IPS-18c (cell line): ENCODE results near the gene SEH1L.

Source experiments
- H3K4me3 ChIP-seq: 2 replicates; pipeline ENCODE4 v1.7.0; 2013; ENCODE audit warnings: low read depth, mild to moderate bottlenecking, low read length, moderate library complexity; ENCODE audit not compliant: insufficient read depth
- H3K9me3 ChIP-seq: one replicate; pipeline ENCODE4 v1.6.1; 2013; ENCODE audit warnings: mild to moderate bottlenecking, low read length, moderate library complexity; ENCODE audit not compliant: control insufficient read depth, insufficient read depth

SEH1L gene

GRCh38 chr18:12930908-12931307 is 16.9 kb upstream of the SEH1L start:
- H3K9me3 ChIP-seq, result peaks cover 2% of the 10 kb centered on the region
- no peak overlapping the region for H3K4me3 ChIP-seq

- Histone ChIP-seq H3K4me3 (no peak overlapping the region), H3K9me3 (peaks cover 2% of the 10 kb centered on the region)
Observed at GRCh38 chr18:12933327-12933726, 14.5 kb upstream of the SEH1L start.

- Histone ChIP-seq H3K4me3 (no peak overlapping the region), H3K9me3 (peaks cover 2% of the 10 kb centered on the region)
Observed at GRCh38 chr18:12934454-12935071, 13.2 kb upstream of the SEH1L start.

- Histone ChIP-seq H3K9me3 (peaks cover 3% of the 10 kb centered on the region), H3K4me3 (no peak overlapping the region)
Observed at GRCh38 chr18:12939162-12939561, 8.6 kb upstream of the SEH1L start.

- Histone ChIP-seq H3K9me3 (peaks cover 5% of the 10 kb centered on the region), H3K4me3 (no peak overlapping the region)
Observed at GRCh38 chr18:12943215-12943614, 4.6 kb upstream of the SEH1L start.

GRCh38 chr18:12944709-12945108 is 3.1 kb upstream of the SEH1L start:
- H3K9me3 ChIP-seq, result peaks cover 5% of the 10 kb centered on the region
- no peak overlapping the region for H3K4me3 ChIP-seq

- peaks cover 5% of the 10 kb centered on the region for H3K9me3 ChIP-seq
Observed at GRCh38 chr18:12946549-12947284, 1.1 kb upstream of the SEH1L start.

GRCh38 chr18:12948050-12948804 is 416 bp downstream of the SEH1L start:
- Histone ChIP-seq H3K4me3 (peak overlapping the region; percentile 87), H3K9me3 (peaks cover 2% of the 10 kb centered on the region)

More at GRCh38 chr18:12946549-12947284, 1.1 kb upstream of the SEH1L start:
- peak overlapping the region; percentile 85 for H3K4me3 ChIP-seq

- H3K4me3 ChIP-seq, result no peak overlapping the region
Observed at GRCh38 chr18:12958478-12958877, 10.7 kb downstream of the SEH1L start.

GRCh38 chr18:12960395-12960794 is 12.6 kb downstream of the SEH1L start:
- Histone ChIP-seq H3K4me3 (no peak overlapping the region), H3K9me3 (no peaks in the 10 kb centered on the region)

More at GRCh38 chr18:12958478-12958877, 10.7 kb downstream of the SEH1L start:
- no peaks in the 10 kb centered on the region for H3K9me3 ChIP-seq

GRCh38 chr18:12960853-12961397 is 13.1 kb downstream of the SEH1L start:
- Histone ChIP-seq H3K4me3 (no peak overlapping the region), H3K9me3 (no peaks in the 10 kb centered on the region)

- Histone ChIP-seq H3K9me3 (no peaks in the 10 kb centered on the region), H3K4me3 (no peak overlapping the region)
Observed at GRCh38 chr18:12963069-12963468, 15.3 kb downstream of the SEH1L start.

- Histone ChIP-seq H3K4me3 (no peak overlapping the region), H3K9me3 (no peaks in the 10 kb centered on the region)
Observed at GRCh38 chr18:12968115-12968514, 20.3 kb downstream of the SEH1L start.

- no peak overlapping the region for H3K4me3 ChIP-seq
Observed at GRCh38 chr18:12968619-12969018, 20.8 kb downstream of the SEH1L start.

GRCh38 chr18:12973562-12974213 is 25.9 kb downstream of the SEH1L start:
- H3K9me3 ChIP-seq, result no peaks in the 10 kb centered on the region
- no peak overlapping the region for H3K4me3 ChIP-seq

More at GRCh38 chr18:12968619-12969018, 20.8 kb downstream of the SEH1L start:
- no peaks in the 10 kb centered on the region for H3K9me3 ChIP-seq

- no peaks in the 10 kb centered on the region for H3K9me3 ChIP-seq
- H3K4me3 ChIP-seq, result no peak overlapping the region
Observed at GRCh38 chr18:12975488-12975887, 27.7 kb downstream of the SEH1L start.

GRCh38 chr18:12976305-12976704 is 28.5 kb downstream of the SEH1L start:
- Histone ChIP-seq H3K9me3 (no peaks in the 10 kb centered on the region), H3K4me3 (no peak overlapping the region)
